Fibroblast of peridontal ligament (primary cell): ENCODE measurements around the gene OR51V1.

Experiments used
- DNase-seq: peaks from one replicate; pipeline ENCODE4 v3.0.0-alpha.2; 2010; ENCODE audit errors: extremely low read depth

The OR51V1 gene

DNA sequence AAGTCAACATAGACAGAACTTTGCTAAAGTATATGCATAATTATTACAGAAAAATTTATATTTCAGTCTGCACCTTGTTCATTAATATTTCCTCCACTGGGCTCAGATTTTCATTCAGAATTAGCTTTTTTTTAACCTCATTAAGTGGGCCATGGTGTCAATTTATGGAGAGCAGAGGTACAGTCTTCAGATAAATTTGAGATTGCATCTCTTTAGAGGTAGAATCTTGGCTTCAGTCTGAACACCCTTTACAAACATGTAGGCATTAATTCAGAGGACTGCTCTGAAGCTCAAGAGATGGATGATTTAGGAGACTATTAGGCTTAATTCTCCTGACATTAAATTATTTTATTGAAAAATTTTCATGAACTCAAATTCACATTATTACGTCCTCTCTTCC is 29.8 kb upstream of the OR51V1 start:
- DNase-seq, result no peak

DNA sequence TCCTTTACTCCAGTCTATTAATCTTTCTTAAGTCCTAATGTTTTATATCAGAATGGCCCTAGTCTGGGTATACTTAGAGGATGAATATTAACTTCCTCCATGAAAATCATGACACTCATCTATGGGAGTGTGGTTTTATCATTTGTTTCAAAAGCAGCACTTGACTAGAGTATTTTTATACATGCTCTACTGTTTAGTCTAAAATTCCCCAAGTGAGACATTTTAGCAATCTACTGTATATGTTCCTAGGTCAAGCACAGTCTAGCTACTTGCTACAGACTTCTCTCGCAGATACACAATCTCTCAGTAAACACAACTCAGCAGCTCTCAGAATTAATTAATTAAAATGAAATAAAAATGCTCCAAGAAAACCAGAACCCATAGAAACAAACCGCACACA is 29.3 kb upstream of the OR51V1 start:
- no peak for DNase-seq

DNA sequence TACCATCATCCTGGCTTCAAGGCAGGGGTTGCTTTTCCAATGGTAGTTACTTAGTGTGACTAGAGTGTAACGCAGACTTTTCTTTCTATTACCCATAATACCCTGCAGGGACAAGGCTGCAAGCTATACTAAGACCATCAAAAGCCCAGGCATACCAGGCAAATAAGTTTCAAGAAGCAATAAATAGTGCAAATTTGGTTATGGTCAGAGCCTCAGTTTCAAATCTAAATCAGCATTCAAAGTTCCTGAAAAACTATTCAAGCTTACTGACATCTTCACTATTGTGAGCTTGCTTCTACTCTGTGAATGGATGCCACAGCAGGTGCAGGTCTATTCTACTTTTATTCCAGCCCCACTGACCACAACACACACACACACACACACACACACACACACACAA is 28.9 kb upstream of the OR51V1 start:
- no peak for DNase-seq

DNA sequence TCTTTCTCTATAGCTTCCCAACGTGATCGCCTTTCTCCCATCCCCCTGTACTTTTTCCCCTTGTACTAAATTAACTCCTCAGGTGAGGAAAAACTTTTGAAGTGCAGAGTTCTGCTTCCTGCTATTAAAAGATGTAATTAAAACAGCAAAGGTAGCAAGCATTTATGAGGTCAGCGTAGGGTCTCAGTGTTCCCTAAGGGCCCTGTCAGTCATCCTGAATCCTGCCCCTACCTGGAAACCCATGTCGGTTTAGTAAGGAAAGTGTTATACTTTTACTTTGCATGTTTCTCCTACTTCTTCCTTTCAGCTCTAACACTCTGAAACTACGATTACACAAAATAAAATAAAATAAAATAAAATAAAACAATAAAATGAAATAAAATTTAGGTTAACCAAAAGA is 27.6 kb upstream of the OR51V1 start:
- DNase-seq, result no peak

DNA sequence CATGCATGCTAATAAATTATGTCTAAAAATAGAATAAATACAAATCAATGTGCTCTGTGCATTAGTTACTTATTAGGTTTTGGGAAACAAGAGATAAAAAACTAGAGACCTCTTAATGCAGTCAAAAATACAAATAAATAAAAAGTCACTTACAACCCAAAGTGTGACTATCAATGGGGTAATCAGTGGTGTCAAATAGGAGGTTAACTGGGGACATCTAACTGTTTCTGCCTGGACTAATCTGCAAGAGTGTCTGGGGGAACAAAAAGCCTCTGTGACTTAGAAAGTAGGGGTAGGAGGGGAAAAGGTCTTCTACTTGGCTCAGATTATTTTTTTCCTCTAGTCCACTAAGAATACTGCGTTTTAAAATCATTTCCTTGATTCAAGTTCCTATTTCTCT is 27.2 kb upstream of the OR51V1 start:
- no peak for DNase-seq

DNA sequence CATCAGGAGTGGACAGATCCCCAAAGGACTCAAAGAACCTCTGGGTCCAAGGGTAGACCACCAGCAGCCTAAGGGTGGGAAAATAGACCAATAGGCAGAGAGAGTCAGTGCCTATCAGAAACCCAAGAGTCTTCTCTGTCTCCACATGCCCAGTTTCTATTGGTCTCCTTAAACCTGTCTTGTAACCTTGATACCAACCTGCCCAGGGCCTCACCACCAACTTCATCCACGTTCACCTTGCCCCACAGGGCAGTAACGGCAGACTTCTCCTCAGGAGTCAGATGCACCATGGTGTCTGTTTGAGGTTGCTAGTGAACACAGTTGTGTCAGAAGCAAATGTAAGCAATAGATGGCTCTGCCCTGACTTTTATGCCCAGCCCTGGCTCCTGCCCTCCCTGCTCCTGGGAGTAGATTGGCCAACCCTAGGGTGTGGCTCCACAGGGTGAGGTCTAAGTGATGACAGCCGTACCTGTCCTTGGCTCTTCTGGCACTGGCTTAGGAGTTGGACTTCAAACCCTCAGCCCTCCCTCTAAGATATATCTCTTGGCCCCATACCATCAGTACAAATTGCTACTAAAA is 26.3 kb upstream of the OR51V1 start, which contains the start of gene HBB:
HBB (minus strand) TSS at position 340 of the 579 bp plus-strand sequence; CDS start at position 290, 50 bp downstream.
- DNase-seq, result no peak

DNA sequence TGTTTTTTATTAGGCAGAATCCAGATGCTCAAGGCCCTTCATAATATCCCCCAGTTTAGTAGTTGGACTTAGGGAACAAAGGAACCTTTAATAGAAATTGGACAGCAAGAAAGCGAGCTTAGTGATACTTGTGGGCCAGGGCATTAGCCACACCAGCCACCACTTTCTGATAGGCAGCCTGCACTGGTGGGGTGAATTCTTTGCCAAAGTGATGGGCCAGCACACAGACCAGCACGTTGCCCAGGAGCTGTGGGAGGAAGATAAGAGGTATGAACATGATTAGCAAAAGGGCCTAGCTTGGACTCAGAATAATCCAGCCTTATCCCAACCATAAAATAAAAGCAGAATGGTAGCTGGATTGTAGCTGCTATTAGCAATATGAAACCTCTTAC is 25.0 kb upstream of the OR51V1 start:
- DNase-seq, result no peak

DNA sequence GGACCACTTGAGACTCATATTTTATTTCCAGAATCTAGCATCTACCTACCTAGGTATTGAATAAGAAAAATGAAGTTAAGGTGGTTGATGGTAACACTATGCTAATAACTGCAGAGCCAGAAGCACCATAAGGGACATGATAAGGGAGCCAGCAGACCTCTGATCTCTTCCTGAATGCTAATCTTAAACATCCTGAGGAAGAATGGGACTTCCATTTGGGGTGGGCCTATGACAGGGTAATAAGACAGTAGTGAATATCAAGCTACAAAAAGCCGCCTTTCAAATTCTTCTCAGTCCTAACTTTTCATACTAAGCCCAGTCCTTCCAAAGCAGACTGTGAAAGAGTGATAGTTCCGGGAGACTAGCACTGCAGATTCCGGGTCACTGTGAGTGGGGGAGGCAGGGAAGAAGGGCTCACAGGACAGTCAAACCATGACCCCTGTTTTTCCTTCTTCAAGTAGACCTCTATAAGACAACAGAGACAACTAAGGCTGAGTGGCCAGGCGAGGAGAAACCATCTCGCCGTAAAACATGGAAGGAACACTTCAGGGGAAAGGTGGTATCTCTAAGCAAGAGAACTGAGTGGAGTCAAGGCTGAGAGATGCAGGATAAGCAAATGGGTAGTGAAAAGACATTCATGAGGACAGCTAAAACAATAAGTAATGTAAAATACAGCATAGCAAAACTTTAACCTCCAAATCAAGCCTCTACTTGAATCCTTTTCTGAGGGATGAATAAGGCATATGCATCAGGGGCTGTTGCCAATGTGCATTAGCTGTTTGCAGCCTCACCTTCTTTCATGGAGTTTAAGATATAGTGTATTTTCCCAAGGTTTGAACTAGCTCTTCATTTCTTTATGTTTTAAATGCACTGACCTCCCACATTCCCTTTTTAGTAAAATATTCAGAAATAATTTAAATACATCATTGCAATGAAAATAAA is 24.3 kb upstream of the OR51V1 start:
- no peak for DNase-seq

DNA sequence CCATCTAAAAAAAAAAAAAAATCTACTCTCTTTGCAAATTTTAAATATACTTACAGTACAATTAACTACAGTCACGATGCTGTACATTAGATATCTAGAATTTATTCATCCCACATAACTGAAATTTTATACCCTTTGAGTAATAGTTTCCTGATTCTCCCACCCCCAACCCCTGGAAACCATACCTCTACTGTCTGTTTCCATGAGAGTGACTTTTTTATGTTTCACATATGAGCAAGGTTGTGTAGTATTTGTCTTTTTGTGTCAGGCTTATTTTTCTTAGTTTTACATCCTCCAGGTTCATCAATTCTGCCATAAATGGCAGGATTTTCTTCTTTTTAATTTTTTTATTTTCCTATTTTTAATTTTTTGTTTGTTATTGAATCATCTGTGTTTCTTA is 23.2 kb upstream of the OR51V1 start:
- DNase-seq, result no peak

DNA sequence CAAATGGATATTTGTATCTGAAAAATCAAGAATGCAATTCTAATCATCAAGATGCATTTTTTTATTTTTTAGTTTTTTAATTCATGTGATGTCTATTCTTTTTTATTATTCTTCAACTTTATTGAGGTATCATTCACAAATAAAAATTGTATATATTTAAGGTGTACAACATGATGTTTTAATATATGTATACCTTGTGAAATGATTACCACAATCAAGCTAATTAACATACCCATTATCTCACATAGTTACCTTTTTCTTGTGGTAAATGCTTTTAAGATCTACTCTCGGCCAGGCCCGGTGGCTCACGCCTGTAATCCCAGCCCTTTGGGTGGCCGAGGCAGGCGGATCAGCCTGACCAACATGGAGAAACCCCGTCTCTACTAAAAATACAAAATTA is 22.7 kb upstream of the OR51V1 start:
- no peak for DNase-seq

DNA sequence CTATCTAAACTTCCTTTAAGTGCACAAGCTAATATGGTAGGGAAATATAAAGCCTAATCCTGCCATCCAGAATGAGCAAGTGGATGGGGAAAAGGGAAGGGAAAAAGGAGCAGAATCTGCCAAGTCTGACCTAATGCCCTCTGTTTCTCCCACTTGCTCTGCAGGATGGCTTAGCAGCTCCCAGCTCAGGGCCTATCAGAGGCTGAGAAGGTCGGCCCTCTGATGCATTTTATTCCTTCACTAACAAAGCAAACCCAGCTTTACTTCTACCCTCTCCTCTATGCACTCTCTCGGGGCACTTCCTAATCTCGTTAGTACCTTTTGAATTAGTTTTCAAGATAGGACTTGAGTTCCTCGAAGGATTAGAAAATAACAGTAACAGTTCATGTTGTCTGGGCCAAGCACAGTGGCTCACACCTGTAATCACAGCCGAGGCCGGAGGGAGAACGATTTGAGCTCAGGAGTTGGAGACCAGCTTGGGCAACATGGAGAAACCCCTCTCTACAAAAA is 9.9 kb upstream of the OR51V1 start:
- no peak for DNase-seq

DNA sequence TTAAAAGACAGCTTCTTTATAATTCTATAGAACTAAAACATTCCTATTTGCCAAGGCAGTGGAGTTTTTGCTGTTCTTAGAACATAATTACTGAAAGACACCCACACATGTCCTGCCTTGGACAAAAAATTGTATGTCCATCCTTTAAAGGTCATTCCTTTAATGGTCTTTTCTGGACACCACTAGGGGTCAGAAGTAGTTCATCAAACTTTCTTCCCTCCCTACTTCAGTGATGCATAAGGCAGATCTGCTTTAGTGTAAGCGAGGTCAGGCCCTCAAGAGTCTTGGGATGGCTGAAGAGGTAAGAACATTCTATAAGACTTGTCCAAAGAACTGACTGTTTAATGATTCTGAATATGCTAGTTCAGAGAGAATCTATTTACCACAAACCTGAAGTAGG is 4.3 kb upstream of the OR51V1 start:
- DNase-seq, result peak; percentile 87

DNA sequence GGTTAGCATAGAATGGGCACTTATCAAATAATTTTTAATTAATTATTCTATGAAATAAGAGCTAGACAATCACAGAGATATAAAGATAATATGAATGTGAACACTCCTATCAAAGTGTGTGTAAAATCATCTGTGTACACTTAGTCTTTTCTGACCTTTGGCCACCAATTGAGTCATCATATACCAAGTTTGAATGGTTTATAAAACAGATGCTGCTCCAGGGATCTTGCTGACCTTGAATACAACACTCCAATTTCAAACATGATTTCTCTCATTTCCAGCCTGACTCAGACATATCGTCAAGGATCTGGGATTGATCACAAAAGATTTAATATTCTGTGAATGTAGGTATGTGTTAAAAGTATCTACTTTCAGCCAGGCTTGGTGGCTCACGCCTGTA is 2.9 kb upstream of the OR51V1 start:
- peak; percentile 77 for DNase-seq

DNA sequence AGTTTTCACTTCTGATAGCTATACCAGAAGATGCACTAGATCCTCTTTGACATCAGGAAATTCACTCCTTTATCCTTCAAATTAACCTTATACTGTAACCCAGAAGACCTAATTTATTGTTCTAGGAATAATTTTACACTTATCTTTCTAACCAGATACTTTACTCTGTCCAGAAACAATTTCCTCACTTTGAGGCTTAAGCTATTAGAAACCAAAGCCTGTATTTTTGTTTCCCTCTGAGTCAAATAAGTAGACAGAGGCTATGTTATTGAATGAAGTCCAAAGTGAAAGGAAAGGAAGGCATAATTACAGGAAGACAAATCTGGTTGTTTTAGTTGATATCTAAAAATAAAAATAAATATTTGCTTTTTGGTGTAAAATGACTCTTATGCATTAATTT is 2.2 kb downstream of the OR51V1 start:
- no peak for DNase-seq

DNA sequence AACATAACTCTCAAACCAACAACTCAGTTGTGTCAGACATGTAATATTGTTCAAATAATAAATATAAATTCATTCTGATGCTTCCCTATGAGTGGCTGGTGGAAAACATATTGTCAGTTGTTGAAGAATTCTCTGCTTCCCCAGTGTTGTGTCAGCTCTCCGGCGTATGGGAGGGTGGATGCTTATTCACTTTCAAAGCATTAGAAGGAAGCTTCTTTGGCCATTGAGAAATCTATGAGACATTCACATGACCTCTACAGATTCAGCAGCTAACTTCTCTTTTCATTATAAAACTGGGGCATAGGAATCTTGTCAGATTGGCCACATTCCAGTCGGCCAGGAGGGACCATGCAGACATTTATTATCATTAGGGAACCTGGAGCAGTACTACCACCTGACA is 2.9 kb downstream of the OR51V1 start:
- DNase-seq, result peak; percentile 66

DNA sequence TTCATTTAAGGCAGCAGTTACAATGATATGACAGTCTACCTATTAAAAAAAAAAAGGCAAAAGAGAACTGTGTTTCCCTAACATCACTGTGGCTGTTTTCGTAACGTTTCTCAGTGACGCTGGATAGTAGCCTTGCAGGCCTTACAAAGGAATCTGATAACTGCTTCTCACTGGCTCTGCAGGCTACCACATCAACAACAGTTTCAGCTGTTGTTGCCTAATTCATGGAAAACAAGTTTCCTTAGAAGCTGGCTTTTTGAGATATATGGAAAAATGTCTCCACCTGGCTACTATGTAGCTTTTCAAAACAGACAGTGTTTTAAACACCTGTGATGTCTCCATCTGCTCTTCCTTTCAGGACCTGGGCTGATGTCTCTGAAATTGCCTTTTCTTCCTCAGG is 3.8 kb downstream of the OR51V1 start:
- peak; percentile 47 for DNase-seq

DNA sequence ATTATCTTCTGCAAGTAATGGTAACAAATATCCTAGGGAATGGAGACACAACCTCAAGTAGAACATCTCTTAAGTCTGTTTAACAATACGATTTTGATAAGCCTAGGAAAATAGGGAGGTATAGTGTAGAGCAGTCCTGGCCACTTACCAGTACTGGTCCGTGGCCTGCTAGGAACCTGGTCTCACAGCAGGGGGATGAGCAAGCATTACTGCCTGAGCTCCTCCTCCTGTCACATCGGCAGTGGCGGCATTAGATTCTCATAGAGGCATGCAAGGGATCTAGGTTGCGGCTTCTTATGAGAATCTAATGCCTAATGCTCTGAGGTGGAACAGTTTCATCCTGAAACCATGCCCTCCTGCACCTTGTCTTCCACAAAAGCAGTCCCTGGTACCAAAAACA is 4.4 kb downstream of the OR51V1 start:
- DNase-seq, result no peak

DNA sequence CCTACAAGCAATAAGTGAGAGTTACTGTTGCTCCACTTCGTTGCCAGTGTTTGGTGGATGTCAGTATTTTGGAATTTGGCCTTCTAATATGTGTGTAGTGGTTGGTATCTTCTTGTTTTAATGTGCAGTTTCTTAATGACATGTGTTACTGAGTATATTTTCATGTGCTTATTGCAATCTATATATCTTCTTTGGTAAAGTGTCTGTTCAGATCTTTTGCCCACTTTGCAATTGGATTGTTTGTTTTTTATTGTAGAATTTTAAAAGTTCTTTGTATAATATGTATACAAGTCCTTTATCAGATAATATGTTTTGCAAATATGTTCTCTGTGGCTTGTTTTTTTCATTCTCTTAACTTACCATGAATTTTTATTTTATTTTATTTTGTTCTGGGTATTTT is 7.7 kb downstream of the OR51V1 start:
- DNase-seq, result no peak

DNA sequence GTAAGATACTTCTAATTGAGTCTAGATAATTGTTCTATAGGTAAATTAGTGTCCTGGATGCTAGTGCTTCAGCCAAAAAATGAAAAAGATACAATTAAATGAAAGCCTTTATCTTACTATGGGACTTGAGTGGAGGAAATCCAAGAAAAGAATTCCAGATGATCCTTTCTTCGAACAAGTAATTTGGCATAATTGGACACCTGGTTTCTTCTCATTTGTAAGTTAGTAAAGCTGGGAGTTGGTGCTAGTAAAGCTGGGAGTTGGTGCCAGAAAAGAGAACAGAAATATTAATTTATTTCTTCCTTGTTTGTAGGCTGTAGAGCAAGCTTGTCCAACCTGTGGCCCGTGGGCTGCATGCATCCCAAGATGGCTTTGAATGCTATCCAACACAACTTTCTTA is 12.3 kb downstream of the OR51V1 start:
- DNase-seq, result no peak

DNA sequence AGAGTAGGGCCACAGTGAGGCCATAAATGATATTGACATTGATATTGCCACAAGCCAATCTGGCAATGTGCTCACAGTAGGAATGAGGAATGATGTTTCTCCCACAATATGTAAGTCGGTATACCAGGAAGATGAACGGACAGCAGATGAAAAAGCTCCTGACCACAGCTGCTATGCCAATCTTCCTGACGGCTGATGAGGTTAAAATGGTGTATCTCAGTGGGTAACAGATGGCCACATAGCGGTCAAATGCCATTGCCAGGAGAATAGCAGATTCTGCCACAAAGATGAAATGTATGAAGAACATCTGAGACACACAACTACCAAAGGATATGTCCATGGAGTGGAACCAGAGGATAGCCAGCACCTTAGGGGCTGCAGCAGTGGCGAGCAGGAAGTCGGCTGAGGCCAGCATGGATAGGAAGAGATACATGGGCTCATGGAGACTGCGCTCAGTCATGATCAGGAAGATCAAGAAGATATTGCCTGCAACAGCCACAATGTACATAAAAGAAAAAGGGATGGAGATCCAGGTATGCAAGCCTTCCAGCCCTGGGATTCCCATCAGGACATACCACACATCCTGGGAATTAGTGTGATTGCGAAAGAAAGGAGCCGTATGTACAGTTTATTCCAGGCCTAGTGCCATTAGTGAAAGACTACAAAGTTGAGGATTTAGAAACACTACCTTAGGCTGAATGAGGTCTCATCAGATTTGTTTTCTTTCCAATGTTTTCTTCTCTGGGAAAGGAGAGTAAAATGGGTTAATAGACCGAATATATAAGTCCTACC is 22.2 kb downstream of the OR51V1 start:
- no peak for DNase-seq

DNA sequence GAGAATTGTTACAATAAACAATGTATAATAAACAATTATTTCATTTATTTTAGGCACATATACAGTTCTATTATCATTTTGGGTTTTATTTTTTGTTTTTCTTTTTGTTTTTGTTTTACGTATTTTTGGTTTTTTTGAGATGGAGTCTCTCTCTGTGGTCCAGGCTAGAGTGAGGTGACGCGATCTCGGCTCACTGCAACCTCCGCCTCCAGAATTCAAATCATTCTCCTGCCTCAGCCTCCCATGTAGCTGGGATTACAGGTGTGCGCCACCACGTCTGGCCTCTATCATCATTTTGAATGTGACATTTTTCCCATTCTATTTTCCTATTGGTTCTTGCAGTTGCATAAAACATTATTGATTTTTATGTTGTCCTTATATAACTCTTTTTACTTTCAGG is 25.5 kb downstream of the OR51V1 start:
- no peak for DNase-seq

DNA sequence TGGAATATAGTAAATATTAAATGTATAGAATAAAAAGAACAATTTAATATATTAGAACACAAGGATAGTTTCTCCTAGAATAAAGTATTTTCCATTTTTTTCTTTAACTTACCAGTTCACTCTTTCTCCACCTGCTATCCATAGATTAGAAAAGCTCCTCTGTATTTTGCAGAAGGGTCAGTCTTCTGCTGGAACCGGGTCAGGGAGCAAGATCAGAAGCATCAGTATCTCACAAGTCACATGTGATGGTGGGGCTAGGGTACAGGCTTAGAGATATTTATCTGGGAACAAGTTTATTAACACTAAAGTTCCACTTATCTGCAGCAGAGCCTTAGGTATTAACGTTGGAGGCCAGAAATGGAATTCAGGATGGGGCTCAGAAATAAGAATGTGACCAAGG is 28.6 kb downstream of the OR51V1 start:
- DNase-seq, result no peak
